Breast epithelium (tissue), 3 donors: ENCODE measurements around the gene ARHGEF17.

Experiments
- CTCF ChIP-seq, 3 donors: fragments of 450-650 bp; IDR thresholded peaks; one replicate each; pipeline ENCODE4 v1.5.1; 2016 to 2017; ENCODE audit warnings: antibody characterized with exemption in 3 of 3, mild to moderate bottlenecking in 3 of 3, moderate library complexity in 3 of 3
- POLR2A ChIP-seq: fragments of 450-650 bp; IDR thresholded peaks from one replicate; pipeline ENCODE4 v1.6.1; 2016; ENCODE audit warnings: antibody characterized with exemption, mild to moderate bottlenecking, moderate library complexity

DNA sequence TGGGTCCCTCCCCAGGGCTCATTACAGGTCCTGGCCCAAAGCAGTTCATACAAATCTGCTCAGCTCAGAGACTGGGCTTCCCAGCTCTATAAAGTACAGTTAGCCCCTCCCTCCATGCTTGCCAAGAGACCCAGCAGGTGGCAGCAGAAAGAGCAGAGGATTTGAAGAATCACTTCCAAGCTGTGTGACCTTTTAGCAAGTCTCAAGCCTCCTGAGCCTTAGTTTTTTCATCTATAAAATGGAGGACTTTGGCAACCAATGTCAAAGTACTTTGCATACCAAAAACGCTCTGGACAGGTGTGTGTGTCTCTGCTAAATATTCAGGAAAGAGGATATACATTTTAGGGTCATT, 94.7 kb downstream of the ARHGEF17 start:
- TF ChIP-seq POLR2A: no peak
- TF ChIP-seq CTCF (IDR thresholded peaks at IDR 0.05): peak in 1 of 3 donors; percentile 10
